ENCODE data around the gene PADI4.
"Not testable (repeated sequence)": the region's sequence is repeated elsewhere in the genome, so short reads cannot be mapped to it uniquely, and the experiment has no call there.

The PADI4 gene

DNA sequence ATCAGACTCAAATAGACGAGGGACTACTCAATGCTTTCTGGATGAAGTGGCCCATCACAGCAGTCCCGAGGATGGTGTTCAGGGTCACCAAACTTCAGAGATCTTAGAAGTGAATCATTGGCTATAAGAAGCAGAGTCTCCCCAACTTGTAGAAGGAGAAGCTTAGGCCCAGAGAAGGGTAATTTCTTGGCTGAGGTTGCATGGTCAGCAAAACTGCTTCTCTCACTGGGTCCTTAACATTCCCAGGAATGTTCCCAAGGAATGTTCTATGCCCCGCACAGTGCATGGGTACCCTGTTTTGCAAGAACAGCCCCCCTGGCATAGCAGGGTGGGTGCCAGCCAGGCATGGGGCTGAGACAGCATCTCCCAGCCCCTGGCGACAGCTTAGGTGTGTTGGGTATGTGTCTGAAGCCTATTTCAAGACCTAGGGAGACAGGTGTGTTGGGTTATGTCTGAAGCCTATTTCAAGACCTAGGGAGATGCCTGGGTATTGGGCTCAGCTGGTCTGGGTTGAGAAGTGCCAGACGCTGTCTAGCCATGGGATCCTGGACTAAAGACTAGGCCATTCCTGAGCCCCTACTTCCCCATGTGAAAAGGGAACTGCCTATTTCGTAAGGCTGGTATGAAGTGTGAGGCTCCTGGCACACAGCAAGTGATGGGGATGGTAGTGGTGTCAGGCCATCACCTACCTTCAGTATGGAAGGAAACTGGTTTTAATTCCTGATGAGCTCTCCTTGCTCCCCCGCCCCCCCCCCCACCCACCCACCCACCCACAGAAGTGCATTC lies 90.1 kb downstream of the PADI4 start:
- DNase-seq (ENCODE audit: low spot score) = no peak

DNA sequence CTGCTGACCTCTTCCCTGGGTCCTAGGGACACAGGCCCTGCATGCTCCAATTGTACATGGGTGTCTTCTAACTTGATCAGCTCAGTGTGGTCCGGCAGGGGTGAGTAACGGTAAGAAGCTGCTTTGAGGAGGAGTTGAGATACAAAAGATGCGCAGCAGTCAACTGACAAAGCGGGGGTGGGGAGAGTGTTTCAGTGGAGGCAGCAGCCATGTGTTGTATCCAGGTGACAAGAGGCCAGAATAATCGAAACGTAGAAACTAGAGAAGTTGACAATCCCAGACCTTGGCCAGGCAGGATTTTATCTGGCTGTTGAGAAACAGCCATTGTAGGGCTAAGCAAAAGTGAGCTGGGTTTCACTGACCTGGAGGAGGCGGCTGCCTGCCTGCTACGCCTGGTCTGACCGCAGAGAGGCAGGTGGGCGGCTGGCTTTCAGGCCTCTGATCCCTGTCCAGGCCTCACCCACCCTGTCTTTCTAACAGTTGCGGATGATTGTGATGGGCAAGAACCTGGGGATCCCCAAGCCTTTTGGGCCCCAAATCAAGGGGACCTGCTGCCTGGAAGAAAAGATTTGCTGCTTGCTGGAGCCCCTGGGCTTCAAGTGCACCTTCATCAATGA lies 92.8 kb downstream of the PADI4 start:
- DNase-seq (ENCODE audit: low spot score) = no peak

DNA sequence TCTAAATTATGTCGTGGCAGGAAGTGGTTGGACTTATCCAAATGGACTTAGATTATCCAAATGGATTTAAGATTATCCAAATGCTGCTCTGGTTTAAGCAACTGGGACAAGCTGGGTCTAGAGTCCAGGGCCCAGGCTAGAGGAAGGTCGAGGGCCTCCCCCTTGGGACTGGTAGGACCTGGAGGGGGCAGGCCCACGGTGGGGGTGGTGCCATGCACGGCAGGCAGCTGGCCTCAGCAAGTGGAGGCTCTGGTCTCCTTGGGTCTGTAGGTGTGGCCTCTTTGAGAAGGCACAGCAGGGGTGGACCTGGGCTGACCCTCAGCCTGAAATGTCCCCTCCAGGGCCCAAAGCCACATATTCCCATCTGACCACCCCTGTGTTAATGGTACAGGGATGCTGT lies 93.8 kb downstream of the PADI4 start:
- no peak for DNase-seq (ENCODE audit: low spot score)

DNA sequence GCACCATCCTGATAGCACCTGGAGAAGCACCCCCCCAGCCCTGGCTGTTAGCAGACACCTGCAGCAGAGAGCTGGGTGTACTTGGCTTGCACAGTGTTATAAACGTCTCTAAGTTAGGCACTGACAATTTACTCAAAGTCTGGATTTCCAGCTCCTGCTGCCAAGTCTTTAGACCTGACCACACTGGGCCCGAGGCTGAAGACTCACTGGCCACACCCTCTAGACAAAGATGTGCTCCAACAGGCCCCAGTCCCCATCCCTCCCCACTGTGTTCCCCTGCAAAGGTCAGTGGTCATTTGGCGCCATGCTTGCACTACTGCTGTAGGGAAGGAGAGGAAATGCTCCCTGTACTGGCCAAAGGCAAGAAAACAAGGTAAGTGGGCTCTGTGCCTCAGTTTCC lies 95.1 kb downstream of the PADI4 start:
- DNase-seq (ENCODE audit: low spot score) = no peak

DNA sequence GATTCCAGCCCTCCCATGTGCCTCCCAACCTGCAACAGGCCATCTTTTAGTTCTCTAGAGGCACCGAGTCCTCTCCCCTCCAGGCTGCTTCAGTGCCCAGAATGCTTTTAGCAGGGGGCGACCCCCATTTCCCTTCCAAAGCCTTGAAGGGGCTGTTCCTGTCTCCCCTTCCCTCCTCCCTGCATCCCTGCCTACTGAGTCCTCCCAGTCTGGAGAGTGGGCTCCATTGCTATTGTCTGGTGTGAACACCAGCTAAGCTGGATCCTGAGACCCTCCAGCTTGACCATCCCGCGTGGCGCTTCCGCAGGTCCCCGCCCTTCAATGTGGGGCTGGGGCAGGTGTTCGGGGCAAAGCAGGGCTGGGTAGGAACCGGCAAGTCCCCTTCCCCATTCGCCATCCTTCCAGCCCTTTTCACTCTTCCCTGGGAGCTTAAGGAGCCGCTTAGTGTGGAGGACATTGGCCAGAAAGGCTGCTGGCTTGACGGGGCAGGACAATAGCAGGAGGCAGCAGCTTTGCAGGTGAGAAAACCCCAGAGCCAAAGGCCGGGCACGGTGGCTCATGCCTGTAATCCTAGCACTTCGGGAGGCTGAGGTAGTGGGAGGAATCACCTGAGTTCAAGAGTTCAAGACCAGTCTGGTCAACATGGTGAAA lies 96.2 kb downstream of the PADI4 start:
- DNase-seq (ENCODE audit: low spot score) = no peak

DNA sequence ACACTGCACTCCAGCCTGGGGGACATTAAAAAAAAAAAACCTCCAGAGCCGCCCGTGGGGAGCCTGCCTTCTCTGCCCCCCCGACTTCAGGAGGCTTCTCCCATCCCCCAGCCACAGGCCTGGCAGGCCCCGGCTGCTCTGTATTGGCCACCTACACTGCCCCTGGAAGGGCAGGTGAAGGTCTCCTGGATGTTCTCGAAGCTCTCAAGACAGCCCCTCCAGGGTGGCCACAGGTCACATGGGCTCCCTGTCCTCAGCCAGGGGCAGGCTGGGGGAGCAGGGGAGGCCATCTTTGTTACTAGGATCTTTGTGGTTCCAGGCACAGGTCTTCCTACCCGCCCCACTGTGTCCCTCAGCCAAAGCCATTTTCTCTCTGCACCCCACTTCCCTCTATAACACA lies 96.8 kb downstream of the PADI4 start:
- no peak for DNase-seq (ENCODE audit: low spot score)

DNA sequence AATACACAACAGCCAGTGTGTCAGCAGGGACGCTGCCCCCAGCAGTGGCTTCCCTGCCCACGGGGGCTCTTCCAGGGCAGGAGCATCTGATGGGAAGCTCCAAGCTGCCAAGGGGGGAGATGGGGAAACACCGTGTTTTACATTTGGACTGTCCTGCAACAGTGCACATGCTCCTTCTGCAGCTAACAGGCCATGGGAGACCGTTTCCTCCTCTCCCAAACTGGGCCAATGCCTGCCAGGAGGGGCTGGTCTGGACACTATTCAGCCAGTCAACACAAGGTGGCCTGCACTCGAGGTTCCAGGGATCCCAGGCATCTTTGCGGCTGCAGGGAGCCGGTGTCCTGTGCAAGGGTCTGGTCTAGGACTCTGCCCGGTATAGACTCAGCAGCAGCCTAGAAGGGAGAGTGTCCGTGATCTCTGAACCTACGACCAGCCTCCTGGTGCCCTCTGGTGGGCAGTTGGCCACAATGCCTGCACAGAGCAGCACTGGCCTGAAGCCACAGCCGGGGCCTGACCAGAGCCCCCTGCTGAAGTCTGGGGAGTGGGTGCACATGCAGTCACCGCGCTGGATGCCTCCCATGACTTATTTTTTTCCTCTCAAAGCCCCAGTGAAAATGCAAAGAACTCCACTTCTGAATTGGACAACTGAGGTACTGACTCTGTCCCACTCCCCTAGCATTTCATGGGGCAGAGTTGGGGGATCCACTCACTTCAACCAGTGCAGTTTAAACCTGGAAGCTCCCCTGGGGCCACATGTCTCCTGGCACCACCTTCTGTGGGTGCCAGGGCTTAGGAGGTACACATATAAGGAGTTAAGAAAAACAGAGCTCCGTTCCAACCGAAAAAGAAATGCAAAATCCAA lies 98.1 kb downstream of the PADI4 start:
- peak; percentile 87 for DNase-seq (ENCODE audit: low spot score)

DNA sequence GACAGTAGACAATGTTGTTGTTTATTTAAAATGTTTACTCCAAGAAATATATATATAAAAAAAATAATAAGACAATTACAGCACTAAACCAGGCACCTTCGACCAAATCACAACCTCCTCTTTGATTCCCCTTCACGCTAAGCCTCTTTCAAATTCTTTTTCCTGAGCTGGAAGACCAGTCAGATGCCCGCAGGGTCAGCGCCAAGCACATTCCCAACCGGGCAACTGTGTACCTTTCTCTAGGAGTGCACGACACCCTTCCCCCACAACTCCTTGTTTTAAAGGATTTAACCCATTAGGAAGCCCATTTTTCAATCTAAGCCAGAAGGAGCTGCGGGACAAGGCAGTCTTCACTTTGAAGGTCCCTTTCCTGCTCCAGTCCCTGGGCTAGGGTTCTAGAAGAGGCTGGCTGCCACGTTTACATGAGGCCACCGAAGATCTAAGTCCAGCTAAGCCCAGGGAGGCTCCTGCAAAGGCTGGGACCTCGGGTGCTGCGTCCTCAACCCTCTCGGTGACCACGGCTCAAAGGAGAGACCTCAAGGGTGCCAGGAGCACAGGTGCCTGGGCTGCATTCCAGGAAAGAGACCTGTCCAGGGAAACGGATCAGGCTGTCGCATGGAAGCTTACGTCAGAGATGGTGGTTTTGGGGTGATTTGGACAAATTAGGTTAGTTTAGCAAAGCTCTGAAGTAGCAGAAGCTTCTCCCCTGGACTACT lies 98.9 kb downstream of the PADI4 start:
- DNase-seq (ENCODE audit: low spot score) = not testable (repeated sequence)

DNA sequence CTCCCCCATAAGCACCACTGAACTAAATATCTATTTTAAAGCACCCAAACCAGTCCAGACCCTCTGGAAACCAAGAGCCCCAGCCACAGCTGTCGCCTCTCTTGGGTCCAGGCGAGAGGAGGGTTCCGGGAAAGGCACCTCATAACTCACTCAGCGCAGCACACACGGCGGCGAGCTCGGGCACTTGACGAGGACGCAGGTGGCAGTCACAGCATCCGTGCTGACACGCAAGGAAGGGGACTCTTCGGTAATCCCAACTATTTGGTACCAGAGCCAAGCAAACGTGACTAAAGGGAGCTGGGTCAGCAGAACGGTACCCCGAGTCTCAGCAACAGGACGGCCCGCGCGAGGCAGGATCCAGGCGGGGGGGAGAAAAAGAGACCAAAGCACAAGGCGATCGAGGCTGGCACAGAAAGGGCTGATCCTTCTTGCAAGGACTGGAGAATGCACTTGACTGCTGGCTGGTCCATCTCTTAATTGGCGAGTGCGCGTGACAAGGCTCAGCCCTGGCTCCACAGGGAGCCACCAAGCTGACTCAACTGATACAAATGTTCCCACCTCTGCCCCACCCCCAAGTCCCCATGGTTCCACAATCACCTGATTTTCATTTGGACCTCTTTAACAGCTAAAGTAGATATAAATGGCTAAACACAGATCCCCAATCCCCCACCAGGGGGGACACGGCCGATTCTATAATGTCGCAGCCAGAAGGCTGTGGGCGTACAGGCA lies 100.0 kb downstream of the PADI4 start:
- not testable (repeated sequence) for DNase-seq (ENCODE audit: low spot score)

DNA sequence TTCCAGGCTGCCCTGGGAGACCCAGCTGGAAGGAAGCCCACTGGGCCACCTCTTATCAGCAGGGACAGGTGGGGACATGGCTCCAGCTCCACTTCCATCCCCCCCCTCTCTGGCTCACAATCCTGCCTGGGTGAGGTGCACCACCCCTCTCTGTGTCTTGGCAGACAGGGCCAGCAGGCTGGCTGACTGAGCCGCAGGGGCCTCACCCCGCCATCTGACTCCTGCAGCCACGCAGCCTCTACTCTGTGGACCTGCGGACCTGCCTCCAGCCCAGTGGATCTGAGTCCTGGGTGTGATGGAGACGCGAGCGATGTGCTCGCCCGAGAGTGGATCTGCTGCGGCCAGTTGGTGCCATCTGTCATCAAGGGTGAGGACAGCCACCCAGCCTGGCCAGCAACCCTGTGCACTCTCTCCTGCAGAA lies 101.4 kb downstream of the PADI4 start:
- no peak for DNase-seq (ENCODE audit: low spot score)

DNA sequence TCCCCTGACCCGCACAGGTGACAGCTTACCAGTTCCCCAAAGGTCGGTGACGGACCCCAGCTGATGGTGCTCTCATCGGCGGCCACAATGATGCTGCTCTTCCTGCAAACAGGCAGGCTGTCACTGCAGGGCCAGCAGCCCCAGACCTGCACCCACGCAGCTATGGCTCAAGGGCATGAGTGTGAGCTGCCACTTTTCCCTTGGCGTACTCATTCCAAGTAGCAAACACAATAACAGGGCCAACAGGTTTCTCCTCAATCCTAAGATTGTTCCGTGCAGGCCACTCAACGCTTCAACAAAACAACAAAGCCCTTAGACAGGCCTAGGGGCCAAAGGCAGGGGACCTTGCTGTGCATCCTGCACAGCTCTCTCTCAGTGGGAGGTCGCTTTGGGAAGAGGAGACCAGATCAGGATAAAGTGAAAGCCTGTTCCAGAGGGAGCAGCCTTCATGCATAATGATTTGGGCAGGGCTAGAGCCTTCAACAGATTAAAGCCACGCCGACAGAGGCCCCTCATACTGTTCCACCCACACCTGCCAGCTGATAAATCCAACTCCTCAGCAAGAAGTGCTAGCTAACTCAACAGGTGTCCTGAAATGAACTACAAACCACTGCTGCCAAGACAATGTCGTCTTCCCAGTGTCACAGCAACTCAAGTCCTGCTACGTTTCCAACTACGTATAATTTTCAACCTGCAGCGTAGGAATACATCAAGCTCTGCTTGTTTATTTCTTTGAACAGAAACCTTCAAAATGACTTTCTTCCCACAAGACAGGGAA lies 104.3 kb downstream of the PADI4 start:
- no peak for DNase-seq (ENCODE audit: low spot score)
